GM12872 (cell line): ENCODE measurements around the gene LAMB4.

Experiments used
- CTCF ChIP-seq: IDR thresholded peaks from 3 replicates; pipeline ENCODE4 v1.5.1; 2011; ENCODE audit warnings: low read depth, mild to moderate bottlenecking, low read length, moderate library complexity; ENCODE audit not compliant: insufficient read depth

Gene LAMB4

GRCh38 chr7:108046952-108047506 lies 83.1 kb downstream of the LAMB4 start:
- no peak for TF ChIP-seq CTCF

- no peak for TF ChIP-seq CTCF
Measured at GRCh38 chr7:108045669-108046068, 84.5 kb downstream of the LAMB4 start.

- TF ChIP-seq CTCF = no peak
Measured at GRCh38 chr7:108045154-108045553, 85.0 kb downstream of the LAMB4 start.

GRCh38 chr7:108044345-108044744 lies 85.8 kb downstream of the LAMB4 start:
- no peak for TF ChIP-seq CTCF

GRCh38 chr7:108038986-108039385 lies 91.2 kb downstream of the LAMB4 start:
- no peak for TF ChIP-seq CTCF

- TF ChIP-seq CTCF = no peak
Measured at GRCh38 chr7:108037741-108038140, 92.4 kb downstream of the LAMB4 start.

GRCh38 chr7:108037140-108037539 lies 93.0 kb downstream of the LAMB4 start:
- TF ChIP-seq CTCF = no peak

- no peak for TF ChIP-seq CTCF
Measured at GRCh38 chr7:108034586-108034985, 95.6 kb downstream of the LAMB4 start.
